Central memory CD8-positive, alpha-beta T cell (primary cell): ENCODE data around the gene PRDM16.
"Not testable (repeated sequence)": the region's sequence is repeated elsewhere in the genome, so short reads cannot be mapped to it uniquely, and the experiment has no call there.

Experiments used
- ATAC-seq: fragments of 150-1000 bp; cut with Tn5 transposase; replicated peaks from 2 replicates; pipeline ENCODE4 v1.10.0; 2022; ENCODE audit warnings: mild to moderate bottlenecking, moderate FRiP score, moderate number of reproducible peaks; ENCODE audit not compliant: poor library complexity, severe bottlenecking; ENCODE audit errors: extremely low read depth
- DNase-seq, 2 donors: peaks; one replicate each; pipeline ENCODE4 v3.0.0; 2021; ENCODE audit warnings: low spot score in 2 of 2
- H3K27ac Mint-ChIP-seq: one replicate; pipeline ENCODE4 v1.8.0; 2022; ENCODE audit warnings: low read depth, mild to moderate bottlenecking, moderate library complexity, mixed read lengths
- H3K27me3 Mint-ChIP-seq: one replicate; pipeline ENCODE4 v1.8.0; 2022; ENCODE audit warnings: mixed read lengths
- H3K36me3 Mint-ChIP-seq: one replicate; pipeline ENCODE4 v1.8.0; 2022; ENCODE audit warnings: mild to moderate bottlenecking, moderate library complexity, mixed read lengths; ENCODE audit not compliant: insufficient read depth
- H3K4me1 Mint-ChIP-seq: one replicate; pipeline ENCODE4 v1.8.0; 2022; ENCODE audit warnings: mixed read lengths
- H3K4me3 Mint-ChIP-seq: one replicate; pipeline ENCODE4 v1.8.0; 2022; ENCODE audit warnings: mild to moderate bottlenecking, moderate library complexity, mixed read lengths
- H3K9me3 Mint-ChIP-seq: one replicate; pipeline ENCODE4 v1.8.0; 2022; ENCODE audit warnings: mixed read lengths

The PRDM16 gene

DNA sequence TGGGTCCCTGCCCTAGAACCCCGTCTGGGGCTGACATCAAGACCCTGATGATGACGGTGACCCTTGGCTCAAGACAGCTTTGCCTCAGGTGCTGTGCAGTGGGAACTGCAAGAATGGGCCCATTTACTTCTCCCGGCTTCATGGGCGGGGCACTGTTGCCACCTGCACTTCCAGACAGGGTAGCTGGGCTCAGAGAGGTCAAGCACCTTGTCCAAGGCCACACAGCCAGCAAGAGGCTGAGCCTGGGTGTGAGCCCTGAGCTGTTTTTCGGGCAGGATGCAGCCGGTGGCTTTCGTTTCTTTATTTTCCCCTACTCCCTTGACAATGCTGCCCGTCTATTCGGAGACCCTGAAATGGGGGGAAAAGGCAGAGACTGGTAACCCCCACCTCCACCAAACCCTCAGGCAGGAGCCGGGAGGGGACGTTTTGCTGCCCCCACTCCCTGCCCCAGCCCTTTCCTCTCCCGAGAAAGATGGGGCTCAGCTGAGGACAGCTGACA is 91.7 kb downstream of the PRDM16 start:
- Mint-ChIP-seq H3K4me1 (no peaks in the 10 kb centered on the region), H3K27ac (no peak overlapping the region), H3K4me3 (peak overlapping the region; percentile 18), H3K36me3 (no peaks in the 10 kb centered on the region), H3K27me3 (peaks cover 34% of the 10 kb centered on the region), H3K9me3 (no peaks in the 10 kb centered on the region)
- DNase-seq: no peak
- ATAC-seq: no peak

DNA sequence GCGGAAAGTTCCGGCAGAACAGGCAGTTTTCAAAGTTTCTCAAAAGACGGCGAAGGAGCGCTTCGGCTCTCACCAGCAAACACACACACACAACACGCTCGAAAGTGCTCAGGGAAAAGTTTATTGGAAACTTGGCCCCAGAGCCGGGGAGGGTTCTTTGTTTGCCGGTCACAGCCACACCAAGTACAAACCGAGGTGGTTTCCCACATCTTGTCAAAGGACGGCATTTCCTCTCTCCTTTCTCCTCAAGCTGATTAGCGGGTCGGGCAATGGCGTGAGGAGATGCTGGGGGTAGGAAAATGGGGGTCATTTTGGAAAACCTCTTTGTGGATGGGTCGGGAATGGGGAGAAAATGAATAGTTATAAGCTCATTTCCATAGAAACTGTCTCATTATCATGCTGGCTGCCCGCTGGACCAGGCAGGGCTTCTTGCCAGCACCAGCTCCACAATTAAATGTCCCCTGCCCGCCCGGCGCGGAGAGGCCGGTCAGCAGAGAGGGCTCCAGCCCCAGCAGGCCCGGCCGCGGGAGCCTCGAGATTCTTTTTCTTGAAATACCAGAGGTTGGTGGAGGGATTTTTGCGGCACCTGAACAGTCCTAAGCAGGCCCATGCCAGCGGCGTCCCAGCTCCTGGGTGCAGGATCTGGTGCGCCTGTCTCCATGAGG is 92.3 kb downstream of the PRDM16 start:
- H3K27me3 Mint-ChIP-seq: peaks cover 28% of the 10 kb centered on the region
- ATAC-seq (no peak), DNase-seq (no peak)
- peak overlapping the region; percentile 18 for H3K4me3 Mint-ChIP-seq
- no peak overlapping the region for H3K27ac Mint-ChIP-seq
- H3K9me3 Mint-ChIP-seq: no peaks in the 10 kb centered on the region
- H3K36me3 Mint-ChIP-seq: no peaks in the 10 kb centered on the region
- H3K4me1 Mint-ChIP-seq: no peaks in the 10 kb centered on the region

- H3K4me3 Mint-ChIP-seq: no peak overlapping the region
- no peaks in the 10 kb centered on the region for H3K4me1 Mint-ChIP-seq
- peaks cover 17% of the 10 kb centered on the region for H3K27me3 Mint-ChIP-seq
- no peak overlapping the region for H3K27ac Mint-ChIP-seq
- H3K36me3 Mint-ChIP-seq: no peaks in the 10 kb centered on the region
- ATAC-seq: no peak
- DNase-seq: no peak
- H3K9me3 Mint-ChIP-seq: no peaks in the 10 kb centered on the region
Observed at GRCh38 chr1:3162322-3162882, 93.4 kb downstream of the PRDM16 start.

DNA sequence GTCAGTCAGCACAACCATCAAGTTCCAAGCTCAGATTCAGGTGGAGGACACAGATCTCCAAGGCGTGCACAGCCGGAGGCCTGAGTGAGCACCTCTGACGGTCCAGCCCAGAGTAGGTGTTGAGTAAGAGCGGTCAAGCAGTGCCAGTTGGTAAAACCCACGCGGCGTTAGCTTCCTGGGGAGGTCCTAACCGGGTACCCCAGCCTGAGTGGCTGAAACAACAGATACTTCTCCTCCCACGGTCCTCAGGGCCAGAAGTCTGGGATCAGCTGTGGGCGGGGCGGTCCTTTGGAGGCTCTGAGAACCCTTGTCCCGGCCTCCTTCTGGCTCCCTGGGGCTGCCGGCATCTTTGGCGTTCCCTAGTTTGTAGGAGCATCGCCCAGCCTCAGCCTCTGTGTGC is 94.4 kb downstream of the PRDM16 start:
- Mint-ChIP-seq H3K27ac (no peak overlapping the region), H3K4me1 (no peaks in the 10 kb centered on the region), H3K36me3 (no peaks in the 10 kb centered on the region), H3K9me3 (no peaks in the 10 kb centered on the region), H3K4me3 (no peak overlapping the region), H3K27me3 (peaks cover 8% of the 10 kb centered on the region)
- DNase-seq (no peak), ATAC-seq (no peak)

DNA sequence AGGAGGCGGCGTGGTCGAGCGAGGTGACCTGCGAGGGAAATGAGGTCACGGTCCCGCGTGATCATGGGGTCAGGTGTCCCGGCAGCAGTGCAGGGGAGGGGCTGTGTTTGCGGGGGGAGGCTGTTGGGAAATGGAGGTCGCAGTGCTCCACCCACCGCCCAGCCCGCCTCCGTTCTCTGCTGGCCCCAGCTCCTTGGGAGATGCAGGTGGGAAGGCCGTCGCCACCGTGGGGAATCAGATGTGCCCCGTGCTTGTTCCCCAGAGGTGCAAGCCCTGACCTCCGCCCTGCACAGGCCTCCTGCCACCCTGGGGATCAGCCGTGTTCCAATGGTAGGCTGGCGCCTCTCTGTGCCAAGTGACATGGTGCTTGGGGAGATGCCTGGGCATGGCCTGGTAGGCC is 95.7 kb downstream of the PRDM16 start:
- Mint-ChIP-seq H3K9me3 (no peaks in the 10 kb centered on the region), H3K4me3 (no peak overlapping the region), H3K27me3 (no peaks in the 10 kb centered on the region), H3K27ac (no peak overlapping the region), H3K4me1 (no peaks in the 10 kb centered on the region), H3K36me3 (no peaks in the 10 kb centered on the region)
- ATAC-seq: no peak
- no peak for DNase-seq

GRCh38 chr1:3165189-3165588 is 96.2 kb downstream of the PRDM16 start:
- not testable (repeated sequence) for H3K36me3 Mint-ChIP-seq, ATAC-seq, H3K4me3 Mint-ChIP-seq, H3K4me1 Mint-ChIP-seq, H3K9me3 Mint-ChIP-seq, DNase-seq, H3K27me3 Mint-ChIP-seq, H3K27ac Mint-ChIP-seq

DNA sequence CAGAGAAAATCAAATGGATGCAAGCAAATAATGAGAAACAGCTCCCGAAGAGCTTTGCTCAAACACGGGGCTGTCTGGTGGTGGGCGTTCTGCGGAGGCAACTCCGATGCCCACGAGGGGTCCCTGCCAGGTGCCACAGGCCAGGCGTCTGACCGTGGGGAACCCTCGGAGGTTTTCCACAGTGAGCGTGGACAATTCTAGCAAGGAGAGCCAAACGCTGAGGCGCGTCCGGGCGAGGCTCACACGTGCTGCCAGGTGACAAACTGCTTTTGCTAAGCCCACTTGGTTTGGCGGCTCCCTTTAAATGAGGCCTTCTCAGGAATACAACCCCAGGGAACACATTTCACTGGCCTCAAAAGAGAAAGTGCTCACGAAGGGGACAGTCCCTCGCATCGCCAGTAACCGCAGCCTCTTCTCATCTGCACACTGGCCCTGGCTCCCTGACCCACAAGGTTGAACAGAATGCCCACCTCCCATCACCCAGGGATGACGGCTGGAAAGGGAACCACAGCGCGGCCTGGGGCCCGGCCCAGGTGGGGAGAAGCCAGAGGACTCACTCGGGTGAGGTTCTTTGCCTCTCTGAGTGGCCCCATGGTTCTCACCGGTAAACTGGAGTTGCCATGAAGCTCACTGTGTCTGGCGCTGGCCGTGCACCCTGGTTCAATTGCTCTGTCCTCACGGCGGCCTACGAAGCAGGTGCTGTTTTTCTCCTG is 97.4 kb downstream of the PRDM16 start:
- no peak overlapping the region for H3K4me3 Mint-ChIP-seq
- ATAC-seq (no peak), DNase-seq (no peak)
- no peaks in the 10 kb centered on the region for H3K9me3 Mint-ChIP-seq
- H3K27ac Mint-ChIP-seq: no peak overlapping the region
- H3K27me3 Mint-ChIP-seq: peaks cover 7% of the 10 kb centered on the region
- H3K4me1 Mint-ChIP-seq: no peaks in the 10 kb centered on the region
- H3K36me3 Mint-ChIP-seq: no peaks in the 10 kb centered on the region

DNA sequence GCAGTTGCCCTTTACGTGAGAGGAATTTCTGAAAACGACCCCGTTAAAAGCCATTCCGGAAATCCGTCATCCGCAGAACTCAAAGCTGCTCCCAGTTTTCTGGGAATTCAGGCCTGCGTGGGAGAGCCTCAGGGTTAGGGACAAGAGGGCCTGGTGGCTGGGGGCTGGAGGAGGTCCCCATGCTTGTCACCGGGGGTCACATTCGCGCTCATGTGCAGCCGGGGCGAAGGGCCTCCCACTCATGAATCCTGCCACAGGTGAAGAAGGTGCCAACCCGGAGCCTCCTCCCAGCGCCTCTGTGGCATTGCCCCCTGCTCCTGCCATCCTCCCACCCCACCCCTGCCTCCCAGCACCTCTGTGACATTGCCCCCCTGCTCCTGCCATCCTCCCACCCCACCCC is 98.3 kb downstream of the PRDM16 start:
- ATAC-seq: no peak
- no peak overlapping the region for H3K4me3 Mint-ChIP-seq
- H3K4me1 Mint-ChIP-seq: no peaks in the 10 kb centered on the region
- peaks cover 14% of the 10 kb centered on the region for H3K27me3 Mint-ChIP-seq
- no peak for DNase-seq
- no peak overlapping the region for H3K27ac Mint-ChIP-seq
- no peaks in the 10 kb centered on the region for H3K9me3 Mint-ChIP-seq
- peaks cover 2% of the 10 kb centered on the region for H3K36me3 Mint-ChIP-seq

DNA sequence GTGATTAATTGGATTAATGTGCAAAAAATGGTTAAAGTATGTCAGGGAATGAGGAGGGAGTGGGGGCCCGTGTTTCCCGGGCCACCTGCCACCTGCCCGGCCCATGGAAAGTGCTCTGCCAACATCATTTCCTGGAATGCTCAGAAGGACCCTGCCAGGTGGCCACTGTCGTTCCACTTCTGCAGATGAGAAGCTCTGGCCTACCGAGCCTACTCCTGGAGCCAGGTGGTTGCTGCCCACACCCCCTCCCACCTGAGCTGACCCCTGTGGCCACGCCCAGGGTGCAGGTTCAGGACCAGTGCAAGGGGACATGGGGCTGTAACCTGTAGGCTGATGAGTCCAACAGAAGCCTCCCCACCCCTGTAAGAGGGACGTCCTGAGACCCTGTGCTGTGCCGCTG is 99.7 kb downstream of the PRDM16 start:
- no peak for ATAC-seq
- Mint-ChIP-seq H3K36me3 (peaks cover 2% of the 10 kb centered on the region), H3K4me1 (no peaks in the 10 kb centered on the region), H3K9me3 (no peaks in the 10 kb centered on the region), H3K4me3 (no peak overlapping the region), H3K27ac (no peak overlapping the region), H3K27me3 (peaks cover 25% of the 10 kb centered on the region)
- no peak for DNase-seq

DNA sequence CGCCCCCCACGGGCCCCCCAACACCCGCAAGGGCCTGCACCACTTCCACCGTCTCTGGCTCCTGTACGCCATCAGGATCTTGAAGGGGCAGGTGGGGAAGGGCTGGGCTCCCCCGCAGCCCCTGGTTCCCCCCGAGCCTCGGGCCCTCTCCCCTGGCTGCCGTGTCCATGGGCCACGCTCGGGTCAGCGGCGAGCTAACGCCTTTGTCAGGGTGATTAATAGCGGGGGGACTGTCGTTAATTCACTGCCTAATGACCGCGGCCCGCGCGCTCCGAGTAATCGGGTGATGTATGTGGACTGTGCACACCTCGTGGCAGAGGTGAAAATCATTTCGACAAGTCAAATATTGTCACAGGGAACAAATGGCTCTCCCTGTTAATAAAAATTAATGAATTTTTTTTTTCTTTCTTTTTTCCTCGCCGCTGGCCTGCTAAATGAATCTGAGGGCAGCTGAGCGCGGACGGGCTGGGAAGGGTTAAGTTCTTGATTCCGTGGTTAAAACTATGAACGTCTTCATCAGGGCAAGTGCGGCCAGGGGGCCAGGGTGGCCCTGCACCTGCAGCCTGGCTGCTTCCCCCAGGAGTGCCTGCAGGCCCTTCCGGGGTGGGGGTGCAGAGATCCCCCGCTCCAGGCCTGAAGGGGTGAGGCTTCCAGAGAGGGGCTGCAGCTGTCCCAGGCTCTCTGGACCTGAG is 100.8 kb downstream of the PRDM16 start:
- Mint-ChIP-seq H3K27me3 (peaks cover 25% of the 10 kb centered on the region), H3K36me3 (peaks cover 2% of the 10 kb centered on the region), H3K9me3 (no peaks in the 10 kb centered on the region), H3K4me1 (no peaks in the 10 kb centered on the region), H3K27ac (no peak overlapping the region), H3K4me3 (no peak overlapping the region)
- ATAC-seq (no peak), DNase-seq (no peak)

DNA sequence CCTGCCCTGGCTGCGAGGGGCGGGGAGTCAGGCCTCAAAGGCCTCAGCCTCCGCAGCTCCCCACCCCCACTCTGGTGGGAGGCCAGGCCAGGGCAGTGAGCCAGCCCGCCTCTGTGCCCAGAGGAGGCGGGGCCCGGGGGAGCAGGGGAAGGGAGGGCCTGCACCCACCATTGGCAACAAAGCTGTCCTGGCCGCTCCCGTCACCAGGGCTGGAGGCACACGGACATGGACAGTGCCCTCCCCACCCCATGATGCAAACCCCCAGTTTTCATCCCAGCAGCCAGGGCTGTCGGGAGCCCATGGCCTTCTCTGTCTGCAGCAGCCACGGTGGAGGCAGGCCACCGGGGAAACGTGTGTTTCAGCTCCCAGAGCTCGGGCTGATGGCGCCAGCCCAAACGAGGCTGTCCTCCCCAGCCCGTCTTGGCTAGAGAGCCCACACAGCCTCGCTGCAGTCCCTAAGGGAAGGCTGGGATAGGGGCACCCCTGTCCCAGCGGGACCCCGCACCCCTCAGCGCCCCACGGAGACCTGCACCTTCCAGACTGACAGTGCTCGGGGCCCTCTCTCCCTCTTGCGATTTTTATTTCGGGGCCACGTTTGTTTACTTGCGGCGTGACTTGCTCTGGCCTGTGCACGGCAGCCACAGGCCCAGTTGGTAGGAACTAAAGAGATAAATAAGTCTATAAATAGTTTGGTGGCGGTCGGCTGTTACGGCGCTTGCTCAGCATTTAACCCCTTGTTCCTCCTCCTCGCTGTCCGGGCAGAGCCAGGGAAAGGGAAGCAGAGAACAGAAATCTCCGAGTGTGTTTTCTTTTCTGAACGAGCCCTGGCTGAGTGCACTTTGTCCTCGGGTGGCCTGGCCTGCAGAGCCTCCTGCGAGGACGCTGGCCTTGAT is 101.8 kb downstream of the PRDM16 start:
- DNase-seq: no peak
- Mint-ChIP-seq H3K4me3 (no peak overlapping the region), H3K27me3 (peaks cover 25% of the 10 kb centered on the region), H3K4me1 (no peaks in the 10 kb centered on the region), H3K36me3 (peaks cover 2% of the 10 kb centered on the region), H3K9me3 (no peaks in the 10 kb centered on the region), H3K27ac (no peak overlapping the region)
- no peak for ATAC-seq

DNA sequence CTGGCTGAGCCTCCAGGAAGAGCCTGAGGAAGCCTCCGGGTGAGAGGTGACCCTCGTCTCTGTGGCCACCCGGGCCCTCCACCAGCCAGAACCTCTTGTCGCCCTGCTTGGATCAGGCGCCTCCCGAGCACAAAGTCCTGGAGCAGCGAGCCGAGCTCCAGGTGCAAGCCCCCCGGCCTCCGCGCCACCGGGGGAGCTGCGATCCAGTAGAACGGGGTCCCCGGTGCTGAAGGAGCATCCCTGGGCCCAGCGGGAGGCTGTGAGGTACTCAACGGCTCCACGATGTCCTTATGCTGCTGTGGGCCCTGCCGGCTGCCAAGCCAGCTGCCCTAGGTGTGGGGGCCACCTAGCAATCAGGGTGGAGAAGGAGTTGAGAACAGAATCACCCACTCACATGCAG is 102.8 kb downstream of the PRDM16 start:
- H3K27ac Mint-ChIP-seq: no peak overlapping the region
- ATAC-seq (no peak), DNase-seq (no peak)
- no peaks in the 10 kb centered on the region for H3K9me3 Mint-ChIP-seq
- H3K36me3 Mint-ChIP-seq: peaks cover 2% of the 10 kb centered on the region
- H3K4me3 Mint-ChIP-seq: no peak overlapping the region
- H3K27me3 Mint-ChIP-seq: peaks cover 25% of the 10 kb centered on the region
- H3K4me1 Mint-ChIP-seq: no peaks in the 10 kb centered on the region
